NT2/D1 (cell line): ENCODE measurements around the gene ST6GALNAC2.
"Not testable (repeated sequence)": the region's sequence is repeated elsewhere in the genome, so short reads cannot be mapped to it uniquely, and the experiment has no call there.

Experiments
- DNase-seq: peaks from one replicate; pipeline ENCODE4 v3.0.0-alpha.2; 2011; ENCODE audit warnings: low read depth, low spot score
- H3K27me3 ChIP-seq: 2 replicates; pipeline ENCODE4 v1.6.0; 2011; ENCODE audit warnings: mild to moderate bottlenecking; ENCODE audit not compliant: insufficient read length, insufficient read depth
- H3K36me3 ChIP-seq: 2 replicates; pipeline ENCODE4 v1.6.1; 2011; ENCODE audit warnings: mild to moderate bottlenecking, low read length, mixed read lengths; ENCODE audit not compliant: insufficient read depth, insufficient read length
- H3K4me1 ChIP-seq: 2 replicates; pipeline ENCODE4 v1.5.1; 2011; ENCODE audit not compliant: insufficient read depth, insufficient read length
- H3K4me3 ChIP-seq: 2 replicates; pipeline ENCODE4 v1.5.1; 2011; ENCODE audit warnings: low read depth; ENCODE audit not compliant: insufficient read length
- H3K9ac ChIP-seq: 2 replicates; pipeline ENCODE4 v1.6.0; 2011; ENCODE audit warnings: low read depth; ENCODE audit not compliant: insufficient read length
- H3K9me3 ChIP-seq: 2 replicates; pipeline ENCODE4 v1.5.1; 2011; ENCODE audit warnings: mild to moderate bottlenecking, low read length; ENCODE audit not compliant: insufficient read depth
- SUZ12 ChIP-seq: IDR thresholded peaks from 2 replicates; pipeline ENCODE4 v1.6.1; 2011; ENCODE audit not compliant: insufficient read length, insufficient read depth; ENCODE audit errors: extremely low read depth
- YY1 ChIP-seq: IDR thresholded peaks from 2 replicates; pipeline ENCODE4 v1.6.1; 2011; ENCODE audit not compliant: insufficient read length, insufficient read depth
- ZNF274 ChIP-seq: IDR thresholded peaks from 2 replicates; pipeline ENCODE4 v1.6.1; 2011; ENCODE audit warnings: mild to moderate bottlenecking, low read depth, low read length

Gene ST6GALNAC2

DNA sequence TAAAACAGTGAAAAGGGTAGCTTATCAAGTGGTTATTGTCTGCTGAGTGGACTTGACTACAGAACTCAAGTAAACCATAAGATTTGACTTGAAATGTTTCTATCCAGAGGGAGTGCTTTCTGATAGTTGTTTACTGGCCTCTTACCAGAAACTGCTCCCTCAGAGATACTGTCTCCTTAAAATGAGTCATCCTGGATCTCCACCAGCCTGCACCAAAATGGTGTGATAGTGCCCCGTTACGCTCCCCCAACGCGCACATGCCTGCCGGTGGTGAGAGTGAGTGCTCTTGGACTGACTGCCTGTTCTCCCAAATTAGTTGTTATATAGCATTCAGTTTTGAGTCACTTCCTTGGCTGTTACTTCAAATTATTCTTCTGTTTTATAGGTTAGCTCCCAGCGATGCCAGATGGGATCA is 22.9 kb downstream of the ST6GALNAC2 start:
- Histone ChIP-seq H3K4me3 (no peak overlapping the region), H3K9me3 (no peaks in the 10 kb centered on the region), H3K4me1 (peaks cover 2% of the 10 kb centered on the region), H3K27me3 (no peaks in the 10 kb centered on the region), H3K9ac (no peak overlapping the region), H3K36me3 (peaks cover 84% of the 10 kb centered on the region)
- no peak for TF ChIP-seq SUZ12
- TF ChIP-seq YY1 = no peak
- TF ChIP-seq ZNF274 = no peak
- DNase-seq = no peak

DNA sequence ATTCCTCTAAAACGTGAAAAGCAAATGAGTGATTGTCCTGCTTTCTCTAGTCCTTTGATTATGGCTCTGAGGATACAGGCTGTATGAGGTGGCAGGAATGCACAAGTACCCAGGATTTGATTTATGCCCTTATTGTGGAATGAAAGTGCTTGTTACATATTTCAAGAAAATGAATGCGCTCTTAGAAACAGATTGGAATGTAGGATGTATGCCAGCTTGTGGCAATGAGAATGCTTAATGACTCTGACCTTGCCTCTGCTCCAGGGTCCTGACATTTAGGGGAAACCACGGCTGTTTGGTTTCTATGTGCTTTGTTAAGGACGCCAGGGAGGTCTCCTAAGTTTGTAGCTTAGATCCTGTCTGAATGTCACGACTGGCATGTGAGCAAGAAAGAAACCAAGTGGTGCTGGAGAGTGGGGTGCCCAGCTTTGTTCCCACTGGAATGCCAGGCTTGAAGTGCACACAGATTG is 23.8 kb downstream of the ST6GALNAC2 start:
- peak overlapping the region; percentile 1 for H3K9ac ChIP-seq
- TF ChIP-seq ZNF274 (no peak), SUZ12 (no peak), YY1 (no peak)
- H3K9me3 ChIP-seq = no peaks in the 10 kb centered on the region
- no peak for DNase-seq
- H3K4me3 ChIP-seq = no peak overlapping the region
- H3K27me3 ChIP-seq = no peaks in the 10 kb centered on the region
- peaks cover 78% of the 10 kb centered on the region for H3K36me3 ChIP-seq
- peaks cover 2% of the 10 kb centered on the region for H3K4me1 ChIP-seq

DNA sequence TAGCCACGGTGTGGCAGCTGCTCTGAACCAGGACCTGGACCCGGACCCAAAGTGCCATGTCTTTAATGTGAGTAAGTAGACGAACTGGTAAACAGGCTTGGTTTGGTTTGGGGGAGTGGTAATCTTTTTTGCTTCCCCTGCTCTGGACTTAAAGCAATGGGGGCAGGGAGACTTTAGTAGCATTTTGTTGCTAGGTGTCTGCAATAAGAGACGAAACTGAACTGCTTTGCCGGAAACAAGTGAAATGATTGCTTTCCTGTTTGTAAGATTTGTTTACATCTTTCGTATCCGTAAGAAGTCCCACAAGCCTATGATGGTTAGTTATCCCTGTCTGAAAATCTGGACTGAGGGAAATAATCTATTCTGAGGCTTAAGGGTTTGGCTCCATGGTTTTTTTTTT is 24.3 kb downstream of the ST6GALNAC2 start:
- no peak for DNase-seq
- Histone ChIP-seq H3K4me3 (no peak overlapping the region), H3K4me1 (peaks cover 2% of the 10 kb centered on the region), H3K36me3 (peaks cover 73% of the 10 kb centered on the region), H3K9ac (no peak overlapping the region), H3K27me3 (no peaks in the 10 kb centered on the region), H3K9me3 (no peaks in the 10 kb centered on the region)
- TF ChIP-seq YY1 (no peak), ZNF274 (no peak), SUZ12 (no peak)

DNA sequence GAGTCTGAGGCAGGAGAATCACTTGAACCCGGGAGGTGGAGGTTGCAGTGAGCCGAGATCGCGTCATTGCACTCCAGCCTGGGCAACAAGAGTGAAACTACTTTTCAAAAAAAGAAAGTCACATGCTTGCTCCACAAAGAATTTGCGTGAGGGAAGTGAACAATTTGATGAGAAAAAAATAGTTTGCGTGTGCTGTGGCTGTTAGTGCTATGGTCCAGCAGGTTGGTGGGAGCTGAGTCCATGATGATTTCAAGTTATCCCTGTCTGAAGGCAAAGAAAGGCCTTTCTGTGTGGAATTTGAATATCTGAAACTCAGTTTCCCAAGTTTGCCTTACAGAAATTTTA is 24.8 kb downstream of the ST6GALNAC2 start:
- Histone ChIP-seq H3K4me1 (peaks cover 2% of the 10 kb centered on the region), H3K9me3 (no peaks in the 10 kb centered on the region), H3K9ac (peak overlapping the region; percentile 54), H3K4me3 (no peak overlapping the region), H3K27me3 (no peaks in the 10 kb centered on the region), H3K36me3 (peaks cover 68% of the 10 kb centered on the region)
- TF ChIP-seq YY1 (no peak), SUZ12 (no peak), ZNF274 (no peak)
- DNase-seq = no peak

DNA sequence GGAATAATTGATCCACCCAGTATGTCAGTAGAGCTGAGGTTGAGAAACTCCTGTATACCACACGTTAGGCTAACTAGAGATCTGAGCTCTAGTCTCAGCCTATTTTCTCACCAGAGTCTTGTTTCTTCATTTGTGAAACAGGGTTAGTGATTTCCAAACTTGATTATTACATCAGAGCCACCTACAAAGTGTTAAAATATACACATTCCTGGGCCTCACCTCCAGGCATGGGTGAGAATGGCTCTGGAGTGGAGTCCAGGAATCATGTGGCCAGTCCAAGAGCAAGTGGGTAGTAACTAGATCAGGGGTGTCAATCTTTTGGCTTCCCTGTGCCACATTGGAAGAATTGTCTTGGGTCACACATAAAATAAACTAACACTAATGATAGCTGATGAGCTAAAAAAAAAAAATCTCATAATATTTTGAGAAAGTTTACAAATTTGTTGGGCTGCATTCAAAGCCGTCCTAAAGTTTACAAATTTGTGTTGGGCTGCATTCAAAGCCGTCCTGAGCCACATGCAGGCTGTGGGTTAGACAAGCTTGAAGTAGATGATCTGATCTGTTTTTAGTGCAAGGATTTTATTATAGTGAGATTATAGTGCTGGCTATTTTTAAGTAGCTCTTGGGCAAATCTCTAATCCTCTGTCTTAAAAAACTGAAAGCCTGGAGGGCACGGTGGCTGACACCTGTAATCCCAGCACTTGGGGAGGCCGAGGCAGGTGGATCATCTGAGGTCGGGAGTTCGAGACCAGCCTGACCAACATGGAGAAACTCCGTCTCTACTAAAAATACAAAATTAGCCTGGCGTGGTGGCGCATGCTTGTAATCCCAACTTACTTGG is 25.4 kb downstream of the ST6GALNAC2 start:
- TF ChIP-seq ZNF274 = no peak
- TF ChIP-seq SUZ12 = no peak
- no peak for TF ChIP-seq YY1
- H3K4me3 ChIP-seq = peak overlapping the region; percentile 19

DNA sequence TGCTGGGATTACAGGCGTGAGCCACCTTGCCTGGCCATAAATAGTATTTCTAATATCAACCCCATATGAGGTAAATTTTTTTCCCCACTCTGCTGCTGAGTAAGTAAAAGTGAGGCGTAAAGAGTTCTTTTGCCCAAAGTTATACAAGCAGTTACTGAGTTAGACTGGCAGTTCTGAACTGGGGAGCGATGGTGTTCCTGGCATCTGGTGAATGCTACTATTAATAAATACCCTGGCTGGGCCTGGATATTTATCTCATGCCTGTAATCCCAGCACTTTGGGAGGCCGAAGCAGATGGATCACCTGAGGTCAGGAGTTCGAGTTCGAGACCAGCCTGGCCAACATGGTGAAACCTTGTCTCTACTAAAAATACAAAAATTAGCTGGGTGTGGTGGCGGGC is 26.2 kb downstream of the ST6GALNAC2 start:
- Histone ChIP-seq H3K9ac (peak overlapping the region; percentile 99), H3K4me3 (peak overlapping the region; percentile 98), H3K36me3 (peaks cover 58% of the 10 kb centered on the region)
- not testable (repeated sequence) for H3K4me1 ChIP-seq, H3K9me3 ChIP-seq, DNase-seq, H3K27me3 ChIP-seq

More for the DNA sequence above, 25.4 kb downstream of the ST6GALNAC2 start:
- Histone ChIP-seq H3K4me1 (peaks cover 2% of the 10 kb centered on the region), H3K36me3 (peaks cover 62% of the 10 kb centered on the region), H3K27me3 (no peaks in the 10 kb centered on the region), H3K9me3 (no peaks in the 10 kb centered on the region), H3K9ac (peak overlapping the region; percentile 63)
- no peak for DNase-seq

DNA sequence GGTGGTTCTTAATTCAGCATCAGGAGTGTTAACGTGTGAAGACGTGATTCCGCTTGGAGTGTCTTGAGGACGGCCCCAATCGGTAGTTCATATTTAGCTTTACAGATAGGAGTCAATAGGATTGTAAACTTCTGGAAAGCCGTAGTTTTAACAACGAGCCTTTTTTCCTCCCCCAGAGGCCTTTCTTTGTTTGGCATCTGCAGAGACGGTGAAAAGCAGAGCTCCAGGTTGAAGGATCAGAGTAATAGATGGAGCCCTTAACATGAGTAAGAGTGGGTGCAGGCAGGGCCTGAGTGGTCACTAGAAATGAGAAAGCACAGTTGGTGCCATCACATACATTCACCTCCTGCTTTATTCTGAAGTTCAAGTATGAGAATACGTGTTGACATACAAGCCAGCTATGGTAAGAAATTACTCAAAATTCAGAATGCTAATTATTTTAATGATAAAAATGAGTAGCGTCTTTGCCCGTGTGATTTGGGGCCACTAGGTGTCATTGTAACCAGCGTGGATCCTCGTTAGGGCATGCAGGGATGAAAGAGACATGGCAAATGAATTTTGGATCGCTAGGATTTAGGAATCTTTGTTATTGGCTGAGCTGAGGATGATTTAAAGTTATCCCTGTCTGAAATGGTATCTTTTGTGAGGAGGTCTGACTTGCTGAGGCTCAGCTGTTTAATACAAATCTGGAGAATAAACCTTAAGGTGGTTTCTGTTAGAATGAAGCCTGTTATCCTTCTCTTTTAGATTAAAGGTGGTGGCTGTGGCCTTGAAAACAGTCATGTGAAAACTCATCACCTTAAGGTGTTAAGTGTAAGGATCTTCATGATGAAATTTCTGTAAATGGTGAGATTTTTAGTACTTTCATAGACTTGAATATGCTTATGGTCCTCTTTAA is 27.2 kb downstream of the ST6GALNAC2 start:
- H3K4me3 ChIP-seq = peak overlapping the region; percentile 98
- H3K36me3 ChIP-seq = peaks cover 52% of the 10 kb centered on the region
- peak overlapping the region; percentile 99 for H3K9ac ChIP-seq
- no peaks in the 10 kb centered on the region for H3K9me3 ChIP-seq
- peaks cover 2% of the 10 kb centered on the region for H3K4me1 ChIP-seq
- no peak for DNase-seq
- TF ChIP-seq YY1 = no peak
- no peak for TF ChIP-seq SUZ12
- no peak for TF ChIP-seq ZNF274
- no peaks in the 10 kb centered on the region for H3K27me3 ChIP-seq
